GF-D8 (cell line): ENCODE measurements around the gene PTRH1.
"Not testable (repeated sequence)": the region's sequence is repeated elsewhere in the genome, so short reads cannot be mapped to it uniquely, and the experiment has no call there.

ENCODE experiments used
- DNase-seq: peaks from one replicate; lab custom pipeline; 2025; lab: John Stamatoyannopoulos, UW

Gene PTRH1, protein sequence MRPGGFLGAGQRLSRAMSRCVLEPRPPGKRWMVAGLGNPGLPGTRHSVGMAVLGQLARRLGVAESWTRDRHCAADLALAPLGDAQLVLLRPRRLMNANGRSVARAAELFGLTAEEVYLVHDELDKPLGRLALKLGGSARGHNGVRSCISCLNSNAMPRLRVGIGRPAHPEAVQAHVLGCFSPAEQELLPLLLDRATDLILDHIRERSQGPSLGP

DNA sequence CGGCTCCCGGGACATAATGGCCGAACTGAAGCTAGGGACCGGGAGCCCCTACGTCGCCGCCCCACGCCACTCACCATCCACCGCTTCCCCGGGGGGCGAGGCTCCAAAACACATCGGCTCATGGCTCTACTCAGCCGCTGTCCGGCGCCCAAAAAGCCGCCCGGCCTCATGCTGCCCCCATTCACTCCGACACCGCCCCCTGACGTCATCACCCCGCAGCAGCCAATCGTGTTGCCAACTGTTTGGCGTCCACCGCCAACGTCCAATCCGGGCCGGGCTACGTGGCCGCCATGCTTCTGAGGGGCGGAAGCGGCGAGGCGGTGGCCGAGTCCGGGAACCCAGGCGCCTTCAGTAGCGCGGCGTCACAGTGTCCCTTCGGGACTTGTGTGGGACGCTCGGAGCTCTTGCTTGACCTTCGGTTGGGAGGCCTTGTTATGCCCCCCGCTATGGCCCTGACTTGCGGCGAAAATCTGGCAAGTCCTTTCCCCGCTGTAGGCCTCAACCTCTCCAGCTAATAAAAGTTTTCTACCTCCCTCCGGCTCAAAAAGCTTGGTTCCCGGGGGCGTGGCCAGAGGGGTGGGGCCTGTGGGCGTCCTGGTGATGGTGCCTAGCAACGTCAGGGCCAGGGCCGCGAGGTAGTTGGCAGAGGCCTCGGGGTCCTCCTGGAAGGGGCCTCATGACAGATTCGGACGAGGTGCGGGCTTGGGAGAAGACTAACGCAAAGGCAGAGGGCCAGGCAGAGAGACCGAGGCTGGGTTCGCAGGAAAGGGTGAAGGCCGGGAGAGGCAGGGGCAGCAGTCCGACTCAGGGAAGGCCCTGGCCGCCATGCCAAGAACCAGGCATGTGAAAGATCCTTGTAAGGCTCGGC lies at the start of gene PTRH1, which contains the start of gene TTC16:
Gene PTRH1 (minus strand): TSS at position 194 of the 868 bp plus-strand sequence. CDS start 24 bp downstream, at position 170.
Gene TTC16 (plus strand): TSS at position 610 of the 868 bp plus-strand sequence. CDS start 67 bp downstream, at position 677.
- peak; percentile 78 for DNase-seq

DNA sequence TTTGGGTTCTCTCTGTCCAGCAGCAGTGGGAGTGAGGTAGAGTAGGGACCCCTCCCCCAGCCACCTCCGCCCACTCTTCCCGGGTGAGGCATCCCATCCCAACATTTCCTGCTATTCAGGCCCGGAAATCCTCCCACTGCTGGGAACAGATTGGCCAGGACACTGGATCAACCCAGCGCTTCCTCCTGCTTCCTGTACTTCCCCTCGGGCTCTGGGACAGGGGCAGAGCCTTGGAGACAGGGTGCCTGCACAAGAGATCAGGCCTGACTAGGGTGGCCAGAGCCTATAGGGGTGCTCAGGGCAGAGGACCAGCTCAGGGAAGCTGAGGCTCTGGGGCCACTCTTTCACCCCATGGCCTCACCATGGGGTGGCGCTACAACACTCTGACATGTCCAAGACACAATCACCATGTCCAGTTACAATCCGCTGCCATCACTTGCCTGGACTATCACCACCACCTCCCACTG lies 48.5 kb upstream of the PTRH1 start:
- no peak for DNase-seq

DNA sequence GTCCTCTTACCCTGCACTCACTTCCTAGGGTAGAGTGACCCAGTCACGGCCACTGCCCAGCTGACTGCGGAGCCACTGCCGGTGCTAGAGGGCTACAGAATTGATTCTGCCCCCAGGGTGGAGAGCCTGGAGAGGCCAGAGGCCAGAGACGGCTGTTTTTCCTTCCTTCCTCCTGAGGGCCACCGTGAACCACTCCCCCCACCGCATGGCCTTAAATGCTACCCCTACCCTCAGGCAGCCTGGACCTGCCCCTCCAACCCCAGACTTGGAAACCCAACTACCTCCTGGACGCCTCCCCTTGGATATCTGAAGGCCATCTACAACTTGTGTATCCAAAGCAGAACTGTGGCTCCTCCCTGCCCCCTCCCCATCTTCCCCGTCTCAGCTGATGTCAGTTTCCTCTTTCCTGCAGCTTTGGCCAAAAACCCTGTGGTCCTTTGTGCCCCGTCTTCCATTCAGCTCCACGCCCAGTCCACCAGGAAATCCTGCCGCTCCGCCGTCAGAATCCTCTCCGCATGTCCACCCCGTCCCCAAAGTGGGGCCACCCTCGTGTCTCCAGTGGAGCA lies 46.7 kb upstream of the PTRH1 start:
- no peak for DNase-seq

DNA sequence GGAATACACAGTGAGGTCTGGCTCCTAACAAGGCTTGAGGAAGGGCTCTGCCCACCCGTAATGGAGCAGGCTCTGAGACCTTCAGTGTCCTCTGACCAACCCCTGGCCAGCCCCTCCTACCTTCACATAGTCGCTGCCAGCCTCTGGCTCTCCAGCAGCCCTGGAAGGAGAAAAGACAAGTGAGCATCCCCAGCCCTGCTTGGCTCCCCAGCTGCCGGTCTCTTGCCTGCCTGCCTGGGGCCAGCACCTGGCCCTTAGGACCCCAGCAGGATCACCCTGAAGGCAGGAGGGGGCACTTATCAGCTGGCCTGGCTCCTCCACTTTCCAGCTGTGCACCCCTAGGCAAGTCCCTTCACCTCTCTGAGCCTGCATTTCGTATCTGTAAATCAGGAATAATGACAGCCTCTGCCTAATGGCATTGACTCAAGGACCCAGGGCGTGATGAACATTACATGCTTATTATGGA lies 46.1 kb upstream of the PTRH1 start:
- DNase-seq: no peak

DNA sequence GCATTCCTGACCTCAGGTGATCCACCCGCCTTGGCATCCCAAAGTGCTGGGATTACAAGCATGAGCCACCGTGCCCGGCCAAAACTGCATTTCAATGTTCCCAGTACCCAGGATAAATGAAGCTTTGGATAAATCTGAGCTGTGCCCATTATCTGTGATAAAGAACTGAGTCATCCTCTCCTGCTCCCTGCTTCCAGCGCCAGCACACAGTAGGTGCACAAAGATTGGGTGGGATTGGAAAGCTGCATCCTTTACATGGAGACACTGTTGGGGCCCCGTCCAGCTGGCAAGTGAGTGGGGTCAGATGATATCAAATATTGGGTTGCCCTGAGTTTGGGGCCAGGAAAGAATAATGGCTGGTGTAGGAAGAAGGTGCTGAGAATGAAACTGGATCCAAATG lies 45.6 kb upstream of the PTRH1 start:
- no peak for DNase-seq

DNA sequence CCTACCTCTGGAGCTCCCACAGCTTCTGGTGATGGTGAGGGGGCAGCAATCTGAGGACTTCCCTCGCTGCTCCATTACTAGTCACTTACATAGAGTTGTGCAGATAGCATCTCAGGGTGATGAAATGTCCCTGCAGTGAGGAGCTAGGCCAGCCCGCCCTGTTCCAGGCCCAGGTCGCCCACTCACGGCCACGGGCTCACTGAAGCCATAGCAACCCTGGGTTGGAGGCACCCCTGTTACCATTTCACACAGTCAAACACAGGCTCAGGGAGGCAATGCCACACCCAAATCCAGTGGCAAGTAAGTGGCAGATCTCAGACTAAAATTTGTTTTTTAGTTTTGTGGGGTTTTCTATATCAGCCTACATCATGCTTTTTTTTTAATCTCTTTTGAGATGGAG lies 43.4 kb upstream of the PTRH1 start:
- DNase-seq: no peak

DNA sequence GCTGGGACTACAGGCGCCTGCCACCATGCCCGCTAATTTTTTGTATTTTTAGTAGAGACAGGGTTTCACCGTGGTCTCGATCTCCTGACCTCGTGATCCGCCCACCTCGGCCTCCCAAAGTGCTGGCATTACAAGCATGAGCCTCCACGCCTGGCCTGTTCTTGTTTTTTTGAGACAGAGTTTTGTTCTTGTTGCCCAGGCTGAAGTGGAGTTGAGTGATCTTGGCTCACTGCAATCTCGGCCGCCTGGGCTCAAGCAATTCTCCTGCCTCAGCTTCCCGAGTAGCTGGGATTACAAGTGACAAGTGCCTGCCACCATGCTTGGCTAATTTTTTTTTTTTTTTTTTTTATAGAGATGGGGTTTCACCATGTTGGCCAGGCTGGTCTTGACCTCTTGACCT lies 41.3 kb upstream of the PTRH1 start:
- DNase-seq: not testable (repeated sequence)

DNA sequence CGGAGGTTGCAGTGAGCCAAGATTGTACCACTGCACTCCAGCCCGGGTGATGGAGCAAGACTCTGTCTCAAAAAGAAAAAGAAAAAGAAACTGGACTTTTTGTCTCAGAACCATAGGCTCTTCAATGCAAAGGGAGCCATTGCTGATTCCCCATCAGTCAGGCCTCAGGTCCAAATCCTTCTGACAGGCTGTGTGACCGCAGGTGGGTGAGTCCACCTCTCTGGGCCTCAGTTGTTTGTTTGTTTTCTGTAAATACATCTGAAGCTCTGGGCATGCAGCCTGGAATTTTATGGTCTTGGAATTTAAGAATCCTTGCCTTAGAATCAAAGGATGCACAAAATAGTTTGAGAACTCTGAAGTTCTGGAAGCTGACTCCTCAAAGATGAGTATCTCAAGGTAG lies 40.8 kb upstream of the PTRH1 start:
- DNase-seq: no peak

DNA sequence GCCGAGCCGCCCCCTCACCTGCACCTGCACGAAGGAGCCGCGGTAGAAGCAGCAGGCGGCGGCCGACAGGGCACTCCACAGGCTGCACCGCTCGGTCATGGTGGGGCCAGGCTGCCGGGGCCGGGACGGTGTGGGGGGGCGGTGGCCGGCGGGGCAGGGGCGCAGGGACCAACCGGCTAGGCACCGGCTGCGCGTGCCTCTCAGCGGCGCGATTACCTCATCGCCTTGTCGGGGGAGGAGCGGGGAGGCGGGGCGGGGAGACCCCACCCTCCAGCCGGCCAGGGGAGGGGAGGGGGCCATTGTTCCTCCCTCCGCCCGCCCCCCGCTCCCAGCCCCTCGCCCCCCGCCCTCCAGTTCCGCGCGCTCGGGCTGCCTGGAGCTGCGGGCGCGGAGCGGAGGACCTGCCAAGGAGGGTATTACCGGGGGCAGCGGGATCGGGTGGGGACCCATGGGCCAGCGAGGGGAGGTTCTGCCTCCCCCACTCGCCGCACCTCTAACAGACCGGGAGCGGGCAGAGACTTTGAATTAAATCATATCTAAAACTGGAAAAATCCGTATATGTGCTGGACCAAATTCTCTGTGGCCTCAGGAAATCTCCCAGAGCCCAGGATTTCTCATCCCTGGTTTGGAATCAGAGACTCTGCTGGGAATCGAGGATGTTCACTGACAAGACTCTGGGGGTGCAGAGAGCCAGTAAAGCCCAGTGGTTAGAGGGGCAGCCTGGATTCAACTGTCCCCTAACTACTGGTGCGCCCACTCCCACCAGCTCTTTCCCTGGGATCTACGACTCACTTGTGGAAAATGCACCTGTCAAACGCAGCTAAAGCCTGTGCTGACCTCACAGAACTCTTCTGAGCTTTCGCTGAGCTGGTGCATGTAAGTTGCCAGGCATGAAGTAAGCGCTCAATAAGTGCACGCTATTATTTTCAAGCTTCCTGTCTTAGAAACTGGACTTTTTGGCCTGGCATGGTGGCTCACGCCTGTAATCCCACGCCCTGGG lies 39.9 kb upstream of the PTRH1 start:
- no peak for DNase-seq

DNA sequence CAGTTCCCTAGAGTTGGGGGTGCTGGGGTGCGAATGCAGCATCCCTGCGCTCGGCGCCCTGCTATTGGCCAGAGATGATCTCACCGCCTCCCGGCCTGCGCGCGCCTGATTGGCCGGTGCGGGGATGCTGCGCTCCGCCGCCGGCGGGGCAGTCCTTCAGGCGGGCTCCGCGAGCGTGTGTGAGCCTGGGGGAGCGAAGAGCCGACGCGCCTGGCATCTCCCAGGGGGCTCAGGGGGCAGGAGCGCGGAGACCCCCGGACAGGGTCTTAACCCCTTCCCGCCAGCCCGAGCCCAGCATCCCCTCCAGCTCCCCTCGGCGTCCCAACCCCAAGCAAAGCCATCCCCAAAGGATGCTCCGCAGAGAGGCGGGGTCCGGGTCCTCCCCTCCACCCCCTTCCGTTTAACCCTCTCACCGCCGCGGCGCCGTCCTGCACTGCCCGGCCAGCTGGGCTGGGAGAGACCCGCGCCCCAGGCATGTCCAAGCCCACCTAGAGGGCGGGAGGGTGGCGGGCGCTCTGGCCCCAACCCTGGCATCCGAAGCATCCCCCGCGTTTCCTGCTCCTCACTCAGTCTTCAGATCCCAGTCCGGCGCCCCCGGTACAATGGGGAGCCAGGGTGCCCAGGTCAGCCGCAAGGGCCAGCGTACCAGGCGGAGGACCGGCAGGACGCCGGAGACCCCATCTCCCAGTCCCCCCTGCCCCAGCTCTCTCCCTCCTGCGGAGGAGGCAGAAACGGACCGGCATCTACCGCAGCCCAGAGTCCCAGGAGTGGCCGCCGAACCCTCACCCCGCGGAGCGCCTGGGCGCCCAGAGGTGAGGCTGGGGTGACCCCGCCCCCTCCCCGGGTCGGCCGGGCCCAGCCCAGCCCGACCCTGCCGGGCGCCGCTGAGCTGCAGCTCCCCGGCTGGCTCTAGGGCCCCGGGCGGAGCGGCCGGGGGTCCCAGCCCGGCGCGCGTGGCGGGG lies 38.9 kb upstream of the PTRH1 start:
- DNase-seq: no peak

DNA sequence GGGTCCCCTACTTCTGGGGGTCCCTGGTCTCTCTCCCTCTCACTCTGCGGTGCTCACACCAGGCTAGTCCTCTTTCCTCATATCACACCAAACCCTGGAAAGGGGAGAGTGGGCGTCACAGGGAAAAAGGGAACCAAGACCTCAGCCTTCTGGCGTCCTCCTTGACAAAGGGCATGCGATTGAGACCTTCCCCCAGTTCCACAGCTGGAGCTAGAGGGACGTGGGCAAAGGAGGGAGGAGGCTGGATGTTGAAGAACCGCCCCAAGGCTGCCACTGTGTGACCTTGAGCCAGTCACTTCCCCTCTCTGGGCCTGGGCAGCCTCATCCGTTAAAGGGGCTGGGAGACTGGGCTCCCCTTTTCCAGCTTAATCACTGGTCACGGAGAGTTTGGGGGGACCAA lies 38.2 kb upstream of the PTRH1 start:
- no peak for DNase-seq

DNA sequence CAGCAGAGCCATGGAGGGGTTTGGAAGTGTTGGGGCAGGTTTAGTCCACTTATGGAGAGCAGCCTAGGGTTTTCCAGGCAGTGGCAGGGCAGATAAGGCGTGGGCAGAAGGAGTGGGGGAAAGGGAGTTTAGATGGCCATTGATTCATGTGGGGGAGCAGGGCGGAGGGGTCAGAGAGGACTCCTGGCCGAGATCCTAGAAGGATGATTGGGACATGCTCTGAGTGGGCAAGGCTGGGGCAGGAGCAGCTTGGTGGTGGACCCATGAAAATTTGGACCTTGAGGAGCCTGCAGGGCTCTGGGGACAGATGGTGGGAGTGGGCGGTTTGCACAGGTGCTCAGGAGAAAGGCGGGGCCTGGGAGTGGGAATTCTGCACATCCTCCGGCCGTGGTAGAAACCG lies 37.7 kb upstream of the PTRH1 start:
- DNase-seq: no peak

DNA sequence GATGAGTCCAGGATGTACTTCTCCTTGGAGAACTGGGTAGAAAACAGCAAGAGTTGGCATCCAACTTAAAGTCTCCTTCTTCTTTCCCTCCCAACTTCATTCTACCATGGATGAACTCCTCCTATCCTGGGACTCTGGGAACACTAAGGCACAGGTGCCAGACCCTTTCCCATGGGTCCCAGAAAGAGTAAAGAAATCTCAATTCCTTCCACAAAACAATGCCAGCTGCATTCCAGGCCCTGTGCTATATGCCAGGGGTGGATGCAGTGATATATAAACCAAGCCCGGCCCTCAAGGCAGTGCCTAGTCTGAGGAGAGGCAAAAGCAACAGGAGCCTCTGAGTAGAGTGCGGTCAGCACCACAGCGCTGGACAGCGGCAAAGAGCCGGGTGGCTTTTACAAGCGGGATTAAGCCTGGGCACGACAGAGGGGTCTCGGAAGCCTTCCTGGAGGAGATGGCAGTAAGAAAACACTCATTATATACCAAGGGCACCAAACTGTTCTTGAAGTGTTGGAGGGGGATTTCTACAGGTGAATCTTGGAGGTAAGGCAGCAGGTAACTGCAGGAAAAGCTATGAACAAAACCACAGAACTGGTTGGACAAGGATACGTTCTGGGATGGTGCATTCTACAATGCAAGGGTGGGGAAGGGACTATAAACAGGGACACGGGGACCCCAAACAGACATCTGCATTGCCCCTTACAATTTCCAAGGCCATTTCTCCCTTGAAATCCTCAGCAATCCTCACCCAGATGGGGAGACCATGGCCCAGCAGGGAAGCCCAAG lies 36.0 kb upstream of the PTRH1 start:
- DNase-seq: no peak

DNA sequence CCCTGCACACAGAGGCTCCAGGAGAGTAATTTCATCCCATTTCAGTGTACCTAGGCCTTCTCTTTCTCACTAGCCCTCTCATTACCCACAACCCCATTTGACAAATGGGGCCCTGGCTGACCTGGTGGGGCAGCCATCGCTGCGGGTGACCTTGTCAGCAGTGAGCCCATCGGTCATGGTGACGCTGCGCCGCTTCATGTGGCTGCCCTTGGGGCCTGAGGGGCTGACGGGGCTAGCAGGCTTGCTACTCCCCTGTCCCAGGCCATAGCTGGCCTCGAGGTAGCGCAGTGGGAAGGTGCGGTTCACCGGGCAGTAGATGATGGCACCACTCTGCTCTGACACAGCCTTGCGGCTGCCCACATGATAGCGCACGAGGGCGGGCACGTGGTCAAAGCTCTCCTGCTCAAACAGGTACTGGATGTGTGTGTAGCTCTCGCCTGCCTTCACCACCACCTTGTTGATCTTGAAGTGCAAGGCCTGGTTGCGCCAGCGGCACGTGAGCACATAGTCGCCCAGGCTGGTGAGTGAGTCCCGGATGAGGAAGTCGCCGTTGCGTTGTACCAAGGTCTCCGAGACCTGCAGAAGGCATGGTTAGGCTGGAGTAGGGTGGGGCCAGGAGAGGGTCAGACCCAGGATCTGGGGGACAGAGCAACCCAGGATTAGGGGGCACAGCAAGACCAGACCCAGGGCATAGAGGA lies 33.8 kb upstream of the PTRH1 start:
- DNase-seq: no peak

DNA sequence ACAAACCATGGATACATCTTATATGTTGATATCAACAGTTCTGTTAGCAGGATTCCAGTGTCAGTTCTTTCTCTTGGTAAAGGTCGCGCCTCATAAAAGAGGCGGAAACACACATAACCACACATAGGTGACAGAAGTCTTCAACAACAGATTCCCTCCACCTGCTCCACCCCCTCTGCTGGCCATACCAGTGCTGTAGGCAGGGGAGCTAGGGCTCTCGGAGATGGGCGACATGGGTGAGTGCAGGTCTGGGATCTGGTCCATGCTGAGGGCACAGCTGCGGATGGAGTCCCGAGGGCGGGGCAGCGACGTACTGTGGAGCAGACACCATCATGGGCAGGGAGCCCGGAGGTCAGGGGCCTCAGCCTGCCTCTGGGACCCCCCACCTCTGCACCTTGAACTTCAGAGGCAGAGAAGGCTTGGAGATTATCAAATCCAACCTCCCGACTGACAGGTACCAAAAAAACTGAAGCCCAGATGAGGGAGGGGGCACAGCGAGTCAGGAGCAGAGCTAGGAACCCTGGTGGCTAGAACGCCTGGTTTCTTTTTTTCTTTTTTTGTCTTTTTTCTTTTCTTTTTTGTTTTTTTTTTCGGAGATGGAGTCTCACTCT lies 31.6 kb upstream of the PTRH1 start:
- no peak for DNase-seq

DNA sequence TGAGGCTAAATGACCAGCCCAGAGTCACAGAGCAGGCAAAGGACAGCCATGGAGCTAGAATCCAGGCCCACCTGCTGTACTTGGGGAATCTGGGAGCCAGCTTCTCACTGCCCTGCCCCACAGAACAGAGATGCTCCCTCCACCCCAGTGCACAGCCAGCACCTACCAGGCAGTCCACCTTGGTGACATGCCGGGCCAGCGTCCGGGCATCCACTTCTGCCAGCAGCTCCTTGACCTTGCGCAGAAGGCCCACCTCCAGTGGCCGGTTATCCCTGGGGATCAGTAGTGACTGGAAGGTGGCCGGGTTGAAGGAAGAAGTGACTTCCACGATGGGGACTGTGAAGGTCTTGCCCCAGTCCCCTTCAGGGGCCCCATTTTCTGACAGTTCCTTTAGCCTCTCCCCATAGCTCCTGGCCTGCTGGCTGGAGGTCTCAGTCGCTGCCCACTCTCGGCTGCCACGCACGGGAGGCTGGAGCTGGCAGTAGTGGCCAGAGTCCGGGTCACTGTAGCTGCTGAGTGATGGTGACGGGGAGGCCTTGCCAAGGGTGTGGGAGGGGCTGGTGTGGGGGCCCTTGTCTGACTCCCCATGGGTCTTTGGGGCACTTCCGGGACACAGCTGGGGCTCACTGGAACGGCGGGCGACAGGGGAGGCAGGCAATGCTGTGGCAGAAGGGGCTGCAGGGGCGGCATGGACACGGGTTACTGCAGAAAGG lies 29.1 kb upstream of the PTRH1 start:
- no peak for DNase-seq

DNA sequence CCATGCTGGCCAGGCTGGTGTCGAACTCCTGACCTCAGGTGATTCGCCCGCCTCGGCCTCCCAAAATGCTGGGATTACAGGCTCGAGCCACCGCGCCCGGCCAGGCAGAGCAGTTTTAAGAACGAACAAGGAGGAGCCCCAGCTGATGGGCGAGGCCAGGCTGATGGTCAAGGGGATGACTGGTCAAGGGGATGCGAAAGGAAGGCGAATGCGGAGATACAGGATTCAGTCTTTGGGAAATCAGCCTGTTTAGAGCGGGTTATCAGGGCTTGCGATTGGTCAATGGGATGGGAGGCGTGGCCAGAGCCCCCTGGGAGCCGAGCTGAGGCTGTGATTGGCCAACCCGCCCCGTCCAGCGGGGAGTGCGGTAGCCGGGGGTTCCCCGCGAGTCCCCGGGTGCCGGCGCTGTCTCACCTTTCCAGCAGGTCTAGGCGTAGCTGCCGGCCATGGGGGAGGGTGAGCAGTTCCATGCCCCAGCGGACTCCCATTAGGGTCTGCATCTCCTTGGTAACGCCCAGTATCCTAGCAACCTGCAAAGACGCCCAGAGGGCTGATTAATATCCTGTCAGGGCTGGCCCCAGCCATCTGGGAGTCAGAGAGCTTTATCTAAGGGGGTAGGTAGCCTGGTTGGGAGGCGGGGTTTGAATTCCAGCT lies 27.1 kb upstream of the PTRH1 start:
- DNase-seq: no peak
